Heart left ventricle (tissue), 13 donors: Measurements from ENCODE around the gene TBC1D32.

ENCODE experiments used
- POLR2A ChIP-seq, 2 donors: fragments of 450-650 bp; IDR thresholded peaks; one replicate each; pipeline ENCODE4 v1.6.1; 2017; ENCODE audit warnings: antibody characterized with exemption in 2 of 2, mild to moderate bottlenecking in 2 of 2, moderate library complexity in 2 of 2
- TF ChIP-seq, protein P1 (sequence below), 12 donors: fragments of 200-600 bp; sonication (generic) in 4 of 12; IDR thresholded peaks; one replicate each; pipeline versions ENCODE4 v1.5.0 to v1.8.0; 2018 to 2022; ENCODE audit warnings: antibody characterized with exemption in 12 of 12, mild to moderate bottlenecking in 5 of 12
- donor health status: ischemic (EF 13 %, LVEDD 7.1; RV severe dilation, severe dysfunction).
- donor health status: DM: no; HTN: yes; CAD: no.
- donor health status: DM: no; HTN: no; CAD: no.
- donor health status: ischemic (EF 25% LVEDD 6.9; RV normal size, moderate dysfunction).
- donor health status: ischemic (EF 25% LVEDD 5.7; RV mildly dilated, moderate dysfunction).
- donor health status: ischemic (EF 35%, LVEDD 5.7; RV mildly dilated, moderate dysfunction).
- donor health status: nonischemic (EF 11% LVEDD 7.7; RV severe dilation, severe dysfunction).
- donor health status: DM: yes; HTN: yes; CAD: no.
- donor health status: PGD.
- donor health status: ischemic (EF 29% LVEDD 5.4; RV normal size, mild dysfunction).
- donor health status: nonischemic (EF 23%, LVEDD 6.1; RV moderate dilation, normal function).

- TF ChIP-seq, protein P1, sequence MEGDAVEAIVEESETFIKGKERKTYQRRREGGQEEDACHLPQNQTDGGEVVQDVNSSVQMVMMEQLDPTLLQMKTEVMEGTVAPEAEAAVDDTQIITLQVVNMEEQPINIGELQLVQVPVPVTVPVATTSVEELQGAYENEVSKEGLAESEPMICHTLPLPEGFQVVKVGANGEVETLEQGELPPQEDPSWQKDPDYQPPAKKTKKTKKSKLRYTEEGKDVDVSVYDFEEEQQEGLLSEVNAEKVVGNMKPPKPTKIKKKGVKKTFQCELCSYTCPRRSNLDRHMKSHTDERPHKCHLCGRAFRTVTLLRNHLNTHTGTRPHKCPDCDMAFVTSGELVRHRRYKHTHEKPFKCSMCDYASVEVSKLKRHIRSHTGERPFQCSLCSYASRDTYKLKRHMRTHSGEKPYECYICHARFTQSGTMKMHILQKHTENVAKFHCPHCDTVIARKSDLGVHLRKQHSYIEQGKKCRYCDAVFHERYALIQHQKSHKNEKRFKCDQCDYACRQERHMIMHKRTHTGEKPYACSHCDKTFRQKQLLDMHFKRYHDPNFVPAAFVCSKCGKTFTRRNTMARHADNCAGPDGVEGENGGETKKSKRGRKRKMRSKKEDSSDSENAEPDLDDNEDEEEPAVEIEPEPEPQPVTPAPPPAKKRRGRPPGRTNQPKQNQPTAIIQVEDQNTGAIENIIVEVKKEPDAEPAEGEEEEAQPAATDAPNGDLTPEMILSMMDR (IDR thresholded peaks at IDR 0.05) = no peak
- no peak for TF ChIP-seq POLR2A (IDR thresholded peaks at IDR 0.05)
These were observed 266.9 kb downstream of the TBC1D32 start for GRCh38 chr6:121067381-121067780.
